ENCODE data around the gene ITGA5.

GRCh38 chr12:54374562-54375258 lies 44.4 kb downstream of the ITGA5 start:
- no peak for TF ChIP-seq CTCF (IDR thresholded peaks at IDR 0.05)
- TF ChIP-seq POLR2A (IDR thresholded peaks at IDR 0.05), result no peak
